SU-DHL-6 (cell line): ENCODE data around the gene KY.

Source experiments
- CTCF ChIP-seq: fragments of 200-600 bp; sonication (generic); IDR thresholded peaks from one replicate; pipeline ENCODE4 v1.5.1; 2017; ENCODE audit warnings: antibody characterized with exemption, mild to moderate bottlenecking, low read length, moderate library complexity; ENCODE audit not compliant: insufficient read depth, poor library complexity, severe bottlenecking
- EZH2phosphoT487 ChIP-seq: fragments of 200-600 bp; sonication (generic), shearing (Covaris generic); conservative IDR thresholded peaks from 2 replicates; pipeline ENCODE4 v1.6.1; 2018; ENCODE audit warnings: mild to moderate bottlenecking, antibody characterized with exemption, low read length, moderate library complexity, mixed read lengths

GRCh38 chr3:134650431-134651346 is at the start of gene KY:
- no peak for TF ChIP-seq CTCF
- no peak for TF ChIP-seq EZH2phosphoT487
